GM12891 (cell line): Measurements from ENCODE around the gene ADAP1.

Experiments used
- DNase-seq: peaks from one replicate; pipeline ENCODE4 v3.0.0; 2011; ENCODE audit warnings: low spot score; ENCODE audit not compliant: insufficient read length
- FAIRE-seq: peaks from 2 replicates; lab custom pipeline; 2011; peaks lifted over from hg19 to GRCh38; lab: Jason Lieb, UNC
- PAX5 ChIP-seq: IDR thresholded peaks from 2 replicates; pipeline ENCODE4 v1.6.1; 2011; ENCODE audit warnings: low read length, moderate library complexity, mild to moderate bottlenecking; ENCODE audit not compliant: insufficient read depth, severe bottlenecking
- POLR2A ChIP-seq: IDR thresholded peaks from 2 replicates; pipeline ENCODE4 v1.6.1; 2011; ENCODE audit warnings: low read depth, low read length, control low read depth
- POLR2AphosphoS5 ChIP-seq: IDR thresholded peaks from 2 replicates; pipeline ENCODE4 v1.6.1; 2011; ENCODE audit warnings: low read depth, low read length, control low read depth
- POU2F2 ChIP-seq: IDR thresholded peaks from 2 replicates; pipeline ENCODE4 v1.6.1; 2011; ENCODE audit warnings: low read depth, mild to moderate bottlenecking, control low read depth, low read length, moderate library complexity
- SPI1 ChIP-seq: IDR thresholded peaks from 2 replicates; pipeline ENCODE4 v1.6.1; 2011; ENCODE audit warnings: low read depth, low read length, control low read depth
- TAF1 ChIP-seq: IDR thresholded peaks from 2 replicates; pipeline ENCODE4 v1.6.1; 2011; ENCODE audit warnings: low read depth, low read length, control low read depth

Gene ADAP1

DNA sequence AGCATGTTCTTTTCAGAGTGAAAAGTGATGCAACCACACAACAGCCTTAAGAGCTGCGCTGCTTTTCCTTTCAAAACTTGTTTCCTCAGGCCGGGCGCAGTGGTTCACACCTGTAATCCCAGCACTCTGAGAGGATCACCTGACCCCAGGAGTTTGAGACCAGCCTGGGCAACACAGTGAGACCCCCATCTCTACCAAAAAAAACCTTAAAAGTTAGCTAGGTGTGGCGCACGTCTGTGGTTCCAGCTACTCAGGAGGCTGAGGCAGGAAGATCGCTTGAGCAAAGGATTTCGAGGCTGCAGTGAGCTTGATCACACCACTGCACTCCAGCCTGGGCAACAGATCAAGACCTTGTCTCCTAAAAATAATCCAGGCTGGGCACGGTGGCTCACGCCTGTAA, 18.8 kb upstream of the ADAP1 start:
- FAIRE-seq (no peak), DNase-seq (no peak)
- TF ChIP-seq TAF1 (no peak), POLR2A (no peak)

DNA sequence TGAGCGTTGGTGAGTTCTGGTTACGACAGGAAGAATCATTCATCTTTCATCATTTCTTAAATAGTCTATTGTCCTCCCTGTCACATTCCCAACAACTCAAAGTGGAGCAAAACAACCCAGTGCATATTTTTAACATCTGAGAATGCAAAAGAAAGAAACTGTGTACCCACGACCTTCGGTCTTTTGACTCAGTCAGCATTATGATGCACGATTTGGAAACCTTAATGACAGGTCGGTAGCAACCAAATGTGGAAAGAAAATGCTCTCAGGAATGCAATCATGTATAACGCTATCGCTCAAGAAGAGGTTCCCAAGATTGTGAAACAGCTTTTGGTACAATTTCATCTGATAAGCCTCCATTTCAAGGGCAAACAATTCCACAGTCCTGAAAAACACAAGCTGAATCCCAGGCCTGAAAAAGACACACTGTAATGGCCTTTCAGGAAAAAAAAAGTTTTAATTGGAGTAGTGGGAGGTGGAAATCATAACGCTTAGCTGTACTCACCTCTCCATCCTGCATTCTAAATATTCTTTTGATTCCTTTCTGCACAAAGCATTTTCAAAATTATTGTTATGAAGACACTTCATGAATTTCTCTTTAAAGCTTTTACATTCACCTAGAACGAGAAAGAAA, 18.3 kb upstream of the ADAP1 start:
- DNase-seq (no peak), FAIRE-seq (no peak)
- TF ChIP-seq TAF1 (no peak), SPI1 (no peak)

DNA sequence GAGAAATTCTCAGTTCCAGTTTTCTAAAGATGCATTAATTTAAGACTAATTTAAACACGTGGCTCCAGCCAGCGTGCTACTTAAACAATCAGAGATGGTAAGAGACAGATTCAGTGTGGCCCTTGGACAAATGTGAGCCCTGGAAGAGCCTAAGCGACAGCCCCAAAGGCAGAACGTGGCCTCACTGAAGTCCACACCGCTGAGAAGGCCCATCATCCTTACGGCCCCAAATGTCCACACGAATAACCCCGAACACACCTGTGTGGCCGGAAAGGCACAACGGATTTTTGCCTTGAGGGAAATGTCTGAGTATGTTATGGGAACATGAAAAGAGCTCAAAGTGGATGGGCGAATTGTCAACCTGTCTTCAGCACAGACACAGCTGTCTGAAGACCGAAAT, 17.6 kb upstream of the ADAP1 start:
- FAIRE-seq = no peak
- TF ChIP-seq POLR2AphosphoS5 (no peak), TAF1 (no peak), PAX5 (no peak), POU2F2 (no peak), SPI1 (no peak), POLR2A (no peak)
- DNase-seq = no peak

DNA sequence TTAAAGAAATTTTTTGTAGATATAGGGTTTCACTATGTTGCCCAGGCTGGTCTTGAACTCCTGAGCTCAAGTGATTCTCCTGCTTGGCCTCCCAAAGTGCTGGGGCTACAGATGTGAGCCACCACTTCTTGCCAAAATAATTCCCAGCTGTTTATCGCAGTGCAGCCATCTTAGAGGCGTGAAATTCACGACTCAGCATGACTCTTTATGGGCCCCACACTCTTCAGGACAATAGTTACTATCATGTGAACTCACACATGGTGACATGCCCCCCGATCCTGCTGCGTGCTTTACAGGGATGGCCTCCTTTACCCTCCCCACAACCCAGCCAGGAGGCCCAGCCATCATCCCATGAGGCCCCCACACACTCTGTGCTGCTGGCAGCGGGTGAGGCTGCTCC, 16.3 kb upstream of the ADAP1 start:
- FAIRE-seq (no peak), DNase-seq (no peak)
- TF ChIP-seq POU2F2 = no peak
- no peak for TF ChIP-seq POLR2AphosphoS5

DNA sequence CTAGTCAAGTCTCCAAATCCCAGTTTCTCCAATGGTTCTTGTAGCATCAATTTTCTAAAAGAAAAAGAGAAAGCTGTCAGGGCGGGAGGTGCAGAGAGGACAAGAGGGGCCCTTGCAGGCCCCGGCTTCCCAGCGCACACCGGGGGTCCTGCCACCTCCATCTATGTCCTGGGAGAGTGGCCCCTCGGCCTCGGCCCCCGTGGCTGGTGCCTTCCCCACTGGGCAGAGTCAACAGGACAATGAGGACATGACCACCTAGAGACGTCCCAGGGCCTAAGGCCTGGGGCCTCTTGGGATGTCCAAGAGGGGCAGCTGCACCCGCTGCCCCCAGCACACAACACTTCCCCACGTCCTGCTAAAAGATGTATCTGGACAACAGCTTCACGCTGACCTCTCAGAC, 14.9 kb upstream of the ADAP1 start:
- DNase-seq (no peak), FAIRE-seq (no peak)
- TF ChIP-seq POLR2AphosphoS5 (no peak), POLR2A (no peak), PAX5 (no peak), POU2F2 (no peak), TAF1 (no peak), SPI1 (no peak)

DNA sequence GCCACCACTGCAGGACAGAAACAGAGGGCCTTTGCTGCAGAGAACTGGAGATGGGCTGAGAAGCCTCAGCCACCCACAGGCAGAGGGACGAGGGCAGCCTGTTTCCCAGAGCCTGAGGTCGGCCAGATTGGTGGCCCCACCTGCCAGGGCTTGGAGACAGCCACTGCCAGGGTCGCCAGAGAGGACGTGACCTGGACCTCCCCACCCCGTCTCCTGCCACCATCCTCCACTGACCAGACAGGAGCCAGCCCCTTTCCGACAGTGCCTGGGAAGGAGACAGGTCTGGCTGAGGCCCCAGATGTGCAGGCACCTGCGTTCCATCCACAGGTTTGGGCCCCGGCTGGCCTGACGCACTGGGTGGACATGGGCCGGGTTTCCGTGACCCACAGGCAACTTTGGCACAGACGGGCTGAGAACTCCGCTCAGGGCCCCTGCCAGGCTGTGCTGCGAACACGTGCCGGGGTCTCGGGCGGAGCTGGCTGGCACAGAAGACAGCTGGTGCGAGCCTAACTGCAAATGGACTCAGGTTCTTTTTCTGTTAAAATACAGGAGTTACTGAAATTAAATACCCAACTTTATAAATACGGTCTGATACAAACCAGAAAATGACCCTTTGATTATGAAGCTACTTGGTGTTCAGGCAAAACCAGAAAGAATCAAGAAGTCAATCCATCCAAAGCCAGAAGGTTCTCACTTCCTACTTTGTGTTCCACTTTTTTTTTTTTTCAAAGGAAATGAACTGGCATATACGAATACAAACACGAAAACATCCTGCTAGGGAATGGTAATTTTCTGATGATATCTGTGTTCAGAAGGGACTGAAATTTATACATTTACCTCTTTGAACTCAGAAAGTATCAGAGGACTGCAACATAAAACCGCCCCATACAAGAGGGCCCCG, 14.0 kb upstream of the ADAP1 start:
- FAIRE-seq (no peak), DNase-seq (no peak)
- TF ChIP-seq PAX5 (no peak), POLR2A (no peak; the same call in 1 of the 2 replicates), SPI1 (no peak), TAF1 (no peak)

DNA sequence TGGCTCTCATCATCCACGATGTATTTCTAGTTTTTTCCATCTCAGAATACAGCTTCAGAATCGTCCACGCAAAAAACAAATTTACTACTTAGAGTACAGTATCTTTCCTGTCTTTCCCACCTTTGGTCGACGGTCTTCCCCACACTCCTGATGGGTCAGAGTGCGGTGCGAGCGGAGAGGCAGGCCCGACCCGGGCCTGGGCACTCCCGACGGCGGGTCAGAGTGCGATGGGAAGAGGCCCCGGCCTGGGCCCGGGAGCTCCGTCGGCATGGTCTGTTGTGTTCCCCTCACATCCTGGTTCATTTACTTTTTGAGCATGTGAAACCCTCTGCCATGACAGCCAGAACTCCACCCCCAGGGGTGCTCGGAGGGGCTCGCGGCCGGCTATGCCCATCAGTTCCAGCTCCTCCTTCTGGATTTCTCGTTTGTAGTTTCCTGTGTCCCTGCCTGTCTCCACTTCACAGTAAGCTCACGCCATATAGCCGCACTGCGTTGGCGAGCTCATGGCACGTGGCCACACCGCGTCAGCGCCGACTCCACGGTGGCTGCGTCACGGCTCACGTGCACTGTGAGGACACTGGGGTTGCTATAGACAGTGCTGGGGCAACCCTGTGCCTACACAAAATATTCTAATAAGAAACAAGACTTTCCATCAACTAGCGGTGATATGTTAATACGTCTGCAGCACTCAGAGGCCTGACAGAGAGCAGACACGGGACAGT, 13.0 kb upstream of the ADAP1 start:
- TF ChIP-seq PAX5 (no peak), SPI1 (no peak), POLR2AphosphoS5 (peak; percentile 32; the same call in 1 of the 2 replicates)
- no peak for FAIRE-seq
- DNase-seq = no peak

DNA sequence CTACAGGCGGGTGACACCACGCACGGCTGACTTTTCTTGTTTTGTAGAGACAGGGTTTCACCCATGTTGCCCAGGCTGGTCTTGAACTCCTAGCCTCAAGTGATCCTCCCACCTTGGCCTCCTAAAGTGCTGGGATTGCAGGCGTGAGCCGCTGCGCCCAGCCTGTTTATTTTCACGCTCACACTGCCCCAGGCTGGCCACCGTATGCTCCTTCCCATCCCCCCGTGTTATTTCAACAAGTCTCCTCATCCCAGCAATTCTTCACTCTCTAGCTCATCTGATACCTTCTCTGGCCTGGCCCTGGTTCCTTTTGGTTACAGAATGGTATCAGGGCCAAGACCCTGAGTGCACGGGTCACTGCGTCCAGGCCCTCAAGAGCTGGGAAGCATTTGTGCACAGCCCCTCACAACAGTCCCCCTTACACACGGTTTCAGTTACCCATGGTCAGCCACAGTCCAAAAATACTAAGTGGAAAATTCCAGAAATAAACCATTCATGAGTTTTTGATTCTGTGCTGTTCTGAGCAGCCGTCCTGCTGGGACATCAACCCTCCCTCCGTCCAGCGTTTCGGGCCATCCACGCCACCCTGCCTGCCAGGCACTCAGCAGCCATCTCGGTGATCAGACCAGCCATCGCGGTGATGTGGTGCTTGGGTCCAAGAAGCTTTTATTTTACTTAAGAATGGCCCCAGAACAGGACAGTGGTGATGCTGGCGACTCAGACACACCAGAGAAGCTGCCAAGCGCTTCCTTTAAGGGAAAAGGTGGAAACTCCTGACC, 12.0 kb upstream of the ADAP1 start:
- FAIRE-seq = no peak
- TF ChIP-seq POLR2AphosphoS5 = peak; percentile 45; the same call in 1 of the 2 replicates
- no peak for TF ChIP-seq POU2F2

DNA sequence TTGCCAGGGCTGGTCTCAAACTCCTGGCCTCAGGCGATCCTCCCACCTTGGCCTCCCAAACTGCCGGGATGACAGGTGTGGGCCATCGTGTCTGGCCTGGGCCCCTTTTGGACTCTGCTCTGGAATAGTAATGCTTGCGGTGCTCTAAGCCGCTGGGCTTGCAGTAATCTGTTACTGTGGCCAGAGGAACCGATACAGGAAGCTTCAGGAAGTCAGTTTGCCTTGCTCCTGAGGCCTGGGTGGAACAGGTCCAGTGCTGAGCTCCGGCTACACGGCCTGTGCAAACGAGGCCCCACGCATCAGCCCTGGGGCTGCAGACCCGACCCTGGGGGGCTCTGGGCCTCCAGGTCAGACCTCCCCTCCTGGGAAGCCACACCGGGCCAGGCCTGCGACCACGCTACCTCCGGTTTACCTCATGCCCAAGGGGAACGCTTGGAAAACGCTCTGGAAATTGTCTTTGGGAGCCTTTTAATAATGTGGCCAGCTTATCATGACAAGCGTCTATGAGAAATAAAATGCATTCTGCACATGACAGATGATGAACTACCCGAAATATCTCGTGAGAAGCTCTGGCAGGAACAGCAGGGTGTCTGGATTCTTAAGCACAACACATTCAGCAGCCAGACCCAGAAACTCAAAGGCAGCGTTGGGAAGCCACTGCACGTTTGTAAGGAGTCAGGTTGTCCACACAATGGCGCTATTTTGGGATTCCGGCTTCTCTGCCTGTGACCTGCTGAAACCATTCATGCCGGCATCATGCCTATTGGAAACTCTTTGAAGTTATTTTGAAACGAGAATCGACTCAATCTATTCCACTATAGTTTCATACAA, 10.1 kb upstream of the ADAP1 start:
- TF ChIP-seq POLR2AphosphoS5 (0 out of 2 replicates have a peak, but pooled peaks have one; percentile 4), POU2F2 (no peak), SPI1 (peak; percentile 45), POLR2A (no peak), PAX5 (no peak), TAF1 (no peak)
- DNase-seq (no peak), FAIRE-seq (peak; percentile 13)

More for the DNA sequence above, 12.0 kb upstream of the ADAP1 start:
- no peak for DNase-seq
